SK-N-SH treated with all-trans-retinoic acid at 6 μM for 48 hours (cell line): ENCODE data around the gene PTPRG.

ENCODE experiments used
- ARNTL ChIP-seq: fragments of 450-650 bp; formaldehyde crosslinking; IDR thresholded peaks from 2 replicates; pipeline ENCODE4 v1.5.0; 2020; ENCODE audit warnings: low read depth, mild to moderate bottlenecking, moderate library complexity, borderline replicate concordance
- ESRRG ChIP-seq: fragments of 250-450 bp; sonication (Bioruptor Pico); IDR thresholded peaks from 2 replicates; pipeline ENCODE4 v1.6.1; 2021; ENCODE audit warnings: mild to moderate bottlenecking
- ZC3H10 ChIP-seq: fragments of 250-450 bp; sonication (Bioruptor Pico); IDR thresholded peaks from 2 replicates; pipeline ENCODE4 v1.5.1; 2021; ENCODE audit warnings: mild to moderate bottlenecking, moderate library complexity
- ZFP3 ChIP-seq: fragments of 250-450 bp; sonication (Bioruptor Pico); IDR thresholded peaks from 2 replicates; pipeline ENCODE4 v1.5.0; 2020; ENCODE audit warnings: mild to moderate bottlenecking, moderate library complexity
- ZNF70 ChIP-seq: fragments of 450-650 bp; formaldehyde crosslinking; IDR thresholded peaks from 2 replicates; pipeline ENCODE4 v1.5.0; 2020; ENCODE audit warnings: mild to moderate bottlenecking, moderate library complexity
- TF ChIP-seq, protein P1 (sequence below): fragments of 250-450 bp; sonication (Bioruptor Pico); IDR thresholded peaks from 2 replicates; pipeline ENCODE4 v1.5.1; 2020; ENCODE audit warnings: low read depth, mild to moderate bottlenecking, moderate library complexity

DNA sequence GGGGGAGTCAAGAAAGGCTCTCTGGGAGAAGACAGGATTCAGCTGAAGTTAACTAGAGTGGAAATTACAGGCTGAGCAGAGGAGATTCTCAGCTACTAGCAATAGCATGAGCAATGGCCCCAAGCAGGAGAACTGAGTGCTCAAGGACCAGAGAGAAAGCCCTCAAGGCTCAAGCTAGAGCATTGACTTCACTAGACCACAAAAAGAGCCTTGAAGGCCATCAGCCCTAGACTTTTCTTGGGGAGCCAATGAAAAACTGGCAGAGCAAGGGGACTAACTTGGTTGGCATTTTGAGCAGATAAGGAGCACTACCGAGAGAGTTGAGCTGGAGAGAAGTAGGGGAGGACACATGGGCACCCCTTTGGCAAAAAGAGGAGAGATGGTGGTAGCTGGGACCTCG lies 534.4 kb downstream of the PTPRG start:
- TF ChIP-seq ZFP3 (no peak), ZNF70 (CRISPR knock-in tag) (no peak), ARNTL (no peak), ESRRG (CRISPR knock-in tag) (no peak), ZC3H10 (CRISPR knock-in tag) (no peak)
- TF ChIP-seq, protein P1, sequence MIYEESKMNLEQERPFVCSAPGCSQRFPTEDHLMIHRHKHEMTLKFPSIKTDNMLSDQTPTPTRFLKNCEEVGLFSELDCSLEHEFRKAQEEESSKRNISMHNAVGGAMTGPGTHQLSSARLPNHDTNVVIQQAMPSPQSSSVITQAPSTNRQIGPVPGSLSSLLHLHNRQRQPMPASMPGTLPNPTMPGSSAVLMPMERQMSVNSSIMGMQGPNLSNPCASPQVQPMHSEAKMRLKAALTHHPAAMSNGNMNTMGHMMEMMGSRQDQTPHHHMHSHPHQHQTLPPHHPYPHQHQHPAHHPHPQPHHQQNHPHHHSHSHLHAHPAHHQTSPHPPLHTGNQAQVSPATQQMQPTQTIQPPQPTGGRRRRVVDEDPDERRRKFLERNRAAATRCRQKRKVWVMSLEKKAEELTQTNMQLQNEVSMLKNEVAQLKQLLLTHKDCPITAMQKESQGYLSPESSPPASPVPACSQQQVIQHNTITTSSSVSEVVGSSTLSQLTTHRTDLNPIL (CRISPR knock-in tag): no peak
